NT2/D1 (cell line): ENCODE results near the gene GPR35.

Experiments used
- SUZ12 ChIP-seq: IDR thresholded peaks from 2 replicates; pipeline ENCODE4 v1.6.1; 2011; ENCODE audit not compliant: insufficient read length, insufficient read depth; ENCODE audit errors: extremely low read depth
- YY1 ChIP-seq: IDR thresholded peaks from 2 replicates; pipeline ENCODE4 v1.6.1; 2011; ENCODE audit not compliant: insufficient read length, insufficient read depth
- ZNF274 ChIP-seq: IDR thresholded peaks from 2 replicates; pipeline ENCODE4 v1.6.1; 2011; ENCODE audit warnings: mild to moderate bottlenecking, low read depth, low read length

- no peak for TF ChIP-seq YY1
- TF ChIP-seq SUZ12: no peak
- no peak for TF ChIP-seq ZNF274
Measured at GRCh38 chr2:240672076-240672700, 46.9 kb downstream of the GPR35 start.
